ENCODE results near the gene KRTAP13-3. TPM values are rescaled to one million over a fixed set of nuclear protein-coding genes. Genes with fewer than 3 reads are reported as not detected.

Gene KRTAP13-3
- total RNA-seq, 1 donor from 2014 or later, result not detected

DNA sequence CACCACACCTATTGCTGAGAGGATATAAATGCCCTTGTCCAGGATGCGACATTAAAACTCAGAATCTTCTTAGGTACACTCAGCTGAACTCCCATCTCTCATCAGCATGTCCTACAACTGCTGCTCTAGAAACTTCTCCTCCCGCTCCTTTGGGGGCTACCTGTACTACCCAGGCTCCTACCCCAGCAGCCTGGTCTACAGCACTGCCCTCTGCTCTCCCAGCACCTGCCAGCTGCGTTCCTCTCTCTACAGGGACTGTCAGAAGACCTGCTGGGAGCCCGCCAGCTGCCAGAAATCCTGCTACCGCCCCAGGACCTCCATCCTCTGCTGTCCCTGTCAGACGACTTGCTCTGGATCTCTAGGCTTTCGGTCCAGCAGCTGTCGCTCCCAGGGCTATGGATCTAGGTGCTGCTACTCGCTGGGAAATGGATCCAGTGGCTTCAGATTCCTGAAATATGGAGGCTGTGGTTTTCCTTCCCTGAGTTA is 4.5 kb upstream of the KRTAP13-3 start, which contains the start of gene KRTAP13-4:
TSS of gene KRTAP13-4 (plus strand) at position 51 of the 486 bp plus-strand sequence. CDS start at position 107, 56 bp downstream.
- no peak for DNase-seq (ENCODE audit: low spot score in 2 of 2, unreplicated experiment in 2 of 2)
- no peak within 1 kb of the TSS for H3K27ac Mint-ChIP-seq
- TF ChIP-seq, protein P1, sequence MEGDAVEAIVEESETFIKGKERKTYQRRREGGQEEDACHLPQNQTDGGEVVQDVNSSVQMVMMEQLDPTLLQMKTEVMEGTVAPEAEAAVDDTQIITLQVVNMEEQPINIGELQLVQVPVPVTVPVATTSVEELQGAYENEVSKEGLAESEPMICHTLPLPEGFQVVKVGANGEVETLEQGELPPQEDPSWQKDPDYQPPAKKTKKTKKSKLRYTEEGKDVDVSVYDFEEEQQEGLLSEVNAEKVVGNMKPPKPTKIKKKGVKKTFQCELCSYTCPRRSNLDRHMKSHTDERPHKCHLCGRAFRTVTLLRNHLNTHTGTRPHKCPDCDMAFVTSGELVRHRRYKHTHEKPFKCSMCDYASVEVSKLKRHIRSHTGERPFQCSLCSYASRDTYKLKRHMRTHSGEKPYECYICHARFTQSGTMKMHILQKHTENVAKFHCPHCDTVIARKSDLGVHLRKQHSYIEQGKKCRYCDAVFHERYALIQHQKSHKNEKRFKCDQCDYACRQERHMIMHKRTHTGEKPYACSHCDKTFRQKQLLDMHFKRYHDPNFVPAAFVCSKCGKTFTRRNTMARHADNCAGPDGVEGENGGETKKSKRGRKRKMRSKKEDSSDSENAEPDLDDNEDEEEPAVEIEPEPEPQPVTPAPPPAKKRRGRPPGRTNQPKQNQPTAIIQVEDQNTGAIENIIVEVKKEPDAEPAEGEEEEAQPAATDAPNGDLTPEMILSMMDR (IDR thresholded peaks at IDR 0.05; ENCODE audit: unreplicated experiment), result no peak
- H3K4me1 Mint-ChIP-seq, result peaks cover 4% of the 10 kb centered on the region
- peaks cover 17% of the 10 kb centered on the region for H3K27me3 Mint-ChIP-seq (ENCODE audit: low read depth)
- no peak within 1 kb of the TSS for H3K4me3 Mint-ChIP-seq
- no peaks in the 10 kb centered on the region for H3K36me3 Mint-ChIP-seq
- no peaks in the 10 kb centered on the region for H3K9me3 Mint-ChIP-seq

GRCh38 chr21:30426731-30427130 is 1.0 kb upstream of the KRTAP13-3 start:
- no peak for DNase-seq (ENCODE audit: low spot score in 2 of 2, unreplicated experiment in 2 of 2)
- Mint-ChIP-seq H3K27me3 (ENCODE audit: low read depth) (peaks cover 7% of the 10 kb centered on the region), H3K4me1 (peaks cover 4% of the 10 kb centered on the region)

DNA sequence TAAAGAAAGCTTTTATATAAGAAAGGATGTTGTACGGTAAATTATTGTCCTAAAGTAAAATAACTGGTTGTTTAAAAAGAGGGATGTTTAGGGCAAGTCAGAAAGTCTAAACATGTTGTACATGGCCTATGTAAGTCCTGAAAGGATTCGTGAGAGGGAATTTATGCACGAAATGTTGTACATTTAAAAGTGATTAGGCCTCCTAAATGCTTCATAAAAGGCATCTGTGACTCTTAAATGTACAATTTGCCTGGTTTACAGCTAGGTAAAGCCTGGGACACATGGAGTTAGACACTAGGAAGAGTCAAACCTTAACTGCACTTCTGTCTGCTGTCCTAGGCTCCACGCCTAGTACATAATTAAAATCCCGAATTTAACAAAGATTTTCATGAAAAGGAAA is 9.7 kb downstream of the KRTAP13-3 start:
- no peaks in the 10 kb centered on the region for H3K4me1 Mint-ChIP-seq
- DNase-seq (ENCODE audit: low spot score in 2 of 2, unreplicated experiment in 2 of 2), result no peak
- peaks cover 32% of the 10 kb centered on the region for H3K9me3 Mint-ChIP-seq
- H3K27ac Mint-ChIP-seq, result no peak overlapping the region
- H3K4me3 Mint-ChIP-seq, result no peak overlapping the region
- TF ChIP-seq, protein P1 (IDR thresholded peaks at IDR 0.05; ENCODE audit: unreplicated experiment), result no peak
- H3K27me3 Mint-ChIP-seq (ENCODE audit: low read depth), result peaks cover 7% of the 10 kb centered on the region
- no peaks in the 10 kb centered on the region for H3K36me3 Mint-ChIP-seq

More at GRCh38 chr21:30426731-30427130, 1.0 kb upstream of the KRTAP13-3 start:
- H3K27ac Mint-ChIP-seq, result no peak overlapping the region
- TF ChIP-seq, protein P1 (IDR thresholded peaks at IDR 0.05; ENCODE audit: unreplicated experiment), result no peak
- no peak overlapping the region for H3K4me3 Mint-ChIP-seq
- H3K36me3 Mint-ChIP-seq, result no peaks in the 10 kb centered on the region
- H3K9me3 Mint-ChIP-seq, result peaks cover 7% of the 10 kb centered on the region

GRCh38 chr21:30408782-30409494 is 16.8 kb downstream of the KRTAP13-3 start:
- Mint-ChIP-seq H3K9me3 (peaks cover 17% of the 10 kb centered on the region), H3K4me1 (no peaks in the 10 kb centered on the region), H3K36me3 (no peaks in the 10 kb centered on the region), H3K4me3 (peak overlapping the region; percentile 60), H3K27me3 (ENCODE audit: low read depth) (peaks cover 12% of the 10 kb centered on the region), H3K27ac (no peak overlapping the region)
- DNase-seq (ENCODE audit: low spot score in 2 of 2, unreplicated experiment in 2 of 2), result peak in 1 of 2 experiments; percentile 42
- TF ChIP-seq, protein P1 (IDR thresholded peaks at IDR 0.05; ENCODE audit: unreplicated experiment), result no peak

GRCh38 chr21:30395731-30396130 is 30.0 kb downstream of the KRTAP13-3 start, which contains the start of gene KRTAP13-1:
TSS of gene KRTAP13-1 (plus strand) at chr21:30396031. CDS start at chr21:30396087, 56 bp downstream.
- Mint-ChIP-seq H3K4me3 (no peak within 1 kb of the TSS), H3K36me3 (no peaks in the 10 kb centered on the region), H3K9me3 (peaks cover 5% of the 10 kb centered on the region), H3K27me3 (ENCODE audit: low read depth) (peaks cover 15% of the 10 kb centered on the region), H3K27ac (no peak within 1 kb of the TSS), H3K4me1 (peaks cover 4% of the 10 kb centered on the region)
- TF ChIP-seq, protein P1 (IDR thresholded peaks at IDR 0.05; ENCODE audit: unreplicated experiment), result no peak
- no peak for DNase-seq (ENCODE audit: low spot score in 2 of 2, unreplicated experiment in 2 of 2)
